HEK293T (cell line): Measurements from ENCODE around the gene SUSD6.

Experiments
- ARNT ChIP-seq: fragments of 450-650 bp; IDR thresholded peaks from 2 replicates; pipeline ENCODE4 v1.6.1; 2017; ENCODE audit warnings: mild to moderate bottlenecking
- BHLHE40 ChIP-seq: fragments of 450-650 bp; IDR thresholded peaks from 2 replicates; pipeline ENCODE4 v1.6.1; 2016; ENCODE audit warnings: mild to moderate bottlenecking, moderate library complexity, borderline replicate concordance
- ELF4 ChIP-seq: fragments of 450-650 bp; IDR thresholded peaks from 2 replicates; pipeline ENCODE4 v1.6.1; 2017; ENCODE audit warnings: antibody characterized with exemption
- FOXM1 ChIP-seq: fragments of 450-650 bp; IDR thresholded peaks from 2 replicates; pipeline ENCODE4 v1.6.1; 2017; ENCODE audit warnings: mild to moderate bottlenecking, borderline replicate concordance
- SP1 ChIP-seq: fragments of 450-650 bp; IDR thresholded peaks from 2 replicates; pipeline ENCODE4 v1.6.1; 2017
- SUZ12 ChIP-seq: fragments of 450-650 bp; IDR thresholded peaks from 2 replicates; pipeline ENCODE4 v1.6.1; 2016; ENCODE audit warnings: mild to moderate bottlenecking

DNA sequence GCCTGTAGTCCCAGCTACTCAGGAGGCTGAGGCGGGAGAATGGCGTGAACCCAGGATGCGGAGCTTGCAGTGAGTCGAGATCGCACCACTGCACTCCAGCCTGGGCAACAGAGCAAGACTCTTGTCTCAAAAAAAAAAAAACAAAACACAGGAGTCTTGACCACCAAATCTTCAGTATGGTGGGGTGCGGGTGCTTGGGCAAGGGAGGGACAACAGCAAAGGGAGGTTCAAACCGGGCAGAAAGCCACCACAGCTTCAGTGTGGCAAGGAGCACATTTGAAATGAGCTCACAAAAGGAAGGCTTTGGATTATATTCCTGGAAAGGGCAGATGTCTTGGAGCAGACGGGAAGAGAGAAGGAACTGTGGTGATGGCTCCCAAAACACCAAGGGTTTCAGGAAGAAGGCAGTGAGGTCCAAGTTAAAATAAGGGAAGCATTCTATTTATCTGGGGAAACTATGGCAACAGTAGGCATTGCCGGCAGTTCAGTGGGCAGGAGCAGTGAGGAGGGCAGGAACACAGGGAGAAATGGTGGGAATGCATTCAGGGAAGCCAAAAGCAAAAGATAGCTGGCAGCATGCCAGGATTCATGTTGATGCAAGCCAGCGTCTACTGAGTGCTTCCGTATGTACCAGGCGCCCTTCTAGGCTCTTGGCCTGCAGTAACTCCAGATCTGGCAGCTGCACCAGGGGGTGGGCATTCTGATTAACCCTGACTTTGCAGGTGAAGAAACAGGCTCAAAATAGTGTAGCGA lies 104.5 kb downstream of the SUSD6 start:
- TF ChIP-seq FOXM1: no peak
- TF ChIP-seq ARNT: no peak
- TF ChIP-seq SP1: no peak
- TF ChIP-seq SUZ12: no peak
- TF ChIP-seq ELF4: no peak
- no peak for TF ChIP-seq BHLHE40
